Measurements from ENCODE around the gene UGT1A4. TPM values are rescaled to one million over a fixed set of nuclear protein-coding genes. Genes with fewer than 3 reads are reported as not detected.

UGT1A4 gene
- total RNA-seq, 1 donor from 2014 or later, result 0.26 TPM

GRCh38 chr2:233691443-233692433 is 26.8 kb upstream of the UGT1A4 start:
- Histone ChIP-seq H3K4me3 (ENCODE audit: low read depth, low read length) (peak overlapping the region; percentile 61), H3K36me3 (ENCODE audit: control insufficient read depth, insufficient read depth, low read length) (no peaks in the 10 kb centered on the region), H3K27me3 (ENCODE audit: control insufficient read depth, insufficient read depth, low read length) (no peaks in the 10 kb centered on the region)
- FAIRE-seq, result peak; percentile 99
- DNase-seq (ENCODE audit: low read depth), result peak; percentile 99
- TF ChIP-seq, protein P1, sequence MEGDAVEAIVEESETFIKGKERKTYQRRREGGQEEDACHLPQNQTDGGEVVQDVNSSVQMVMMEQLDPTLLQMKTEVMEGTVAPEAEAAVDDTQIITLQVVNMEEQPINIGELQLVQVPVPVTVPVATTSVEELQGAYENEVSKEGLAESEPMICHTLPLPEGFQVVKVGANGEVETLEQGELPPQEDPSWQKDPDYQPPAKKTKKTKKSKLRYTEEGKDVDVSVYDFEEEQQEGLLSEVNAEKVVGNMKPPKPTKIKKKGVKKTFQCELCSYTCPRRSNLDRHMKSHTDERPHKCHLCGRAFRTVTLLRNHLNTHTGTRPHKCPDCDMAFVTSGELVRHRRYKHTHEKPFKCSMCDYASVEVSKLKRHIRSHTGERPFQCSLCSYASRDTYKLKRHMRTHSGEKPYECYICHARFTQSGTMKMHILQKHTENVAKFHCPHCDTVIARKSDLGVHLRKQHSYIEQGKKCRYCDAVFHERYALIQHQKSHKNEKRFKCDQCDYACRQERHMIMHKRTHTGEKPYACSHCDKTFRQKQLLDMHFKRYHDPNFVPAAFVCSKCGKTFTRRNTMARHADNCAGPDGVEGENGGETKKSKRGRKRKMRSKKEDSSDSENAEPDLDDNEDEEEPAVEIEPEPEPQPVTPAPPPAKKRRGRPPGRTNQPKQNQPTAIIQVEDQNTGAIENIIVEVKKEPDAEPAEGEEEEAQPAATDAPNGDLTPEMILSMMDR (IDR thresholded peaks at IDR 0.05; ENCODE audit: insufficient read depth, low read length, severe bottlenecking), result no peak

DNA sequence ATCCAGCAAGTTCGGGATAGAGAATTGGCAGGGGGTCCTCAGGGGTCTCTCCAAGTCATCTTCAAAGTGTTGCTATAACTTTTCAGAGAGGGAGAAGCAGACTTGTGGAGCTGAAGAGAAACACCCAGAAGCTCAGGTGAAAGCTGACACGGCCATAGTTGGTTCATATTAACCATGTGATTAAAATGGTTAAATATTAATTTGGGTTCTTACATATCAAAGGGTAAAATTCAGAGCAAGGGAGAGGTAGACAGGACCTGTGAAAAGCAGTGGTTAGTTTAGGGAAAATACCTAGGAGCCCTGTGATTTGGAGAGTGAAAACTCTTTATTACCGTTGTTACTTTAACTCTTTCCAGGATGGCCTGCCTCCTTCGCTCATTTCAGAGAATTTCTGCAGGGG is 25.9 kb upstream of the UGT1A4 start, which contains the start of gene UGT1A6:
TSS of gene UGT1A6 (plus strand) at position 243 of the 400 bp plus-strand sequence. CDS start at position 358, 115 bp downstream.
- no peak for FAIRE-seq

DNA sequence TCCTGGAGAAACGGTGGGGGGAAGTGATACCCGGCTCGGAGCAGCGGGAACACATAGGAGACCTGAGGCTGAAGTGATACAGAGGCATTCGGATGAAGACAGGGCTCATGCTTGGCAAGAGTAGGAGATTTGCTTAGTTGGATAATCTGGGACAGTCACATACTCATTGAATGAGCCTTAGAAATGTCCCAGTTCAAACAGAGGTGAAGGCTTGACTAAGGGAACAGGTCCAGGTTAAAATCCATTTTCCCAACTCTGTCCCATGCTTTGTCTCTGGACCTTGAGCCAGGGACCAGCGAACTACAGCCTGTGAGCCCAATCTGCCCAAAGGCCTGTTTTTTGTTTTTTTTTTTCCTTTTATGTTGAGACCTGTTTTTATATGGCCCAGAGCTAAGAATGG is 24.6 kb upstream of the UGT1A4 start:
- DNase-seq (ENCODE audit: low read depth), result no peak
- TF ChIP-seq, protein P1 (IDR thresholded peaks at IDR 0.05; ENCODE audit: insufficient read depth, low read length, severe bottlenecking), result no peak
- Histone ChIP-seq H3K27me3 (ENCODE audit: control insufficient read depth, insufficient read depth, low read length) (no peaks in the 10 kb centered on the region), H3K36me3 (ENCODE audit: control insufficient read depth, insufficient read depth, low read length) (no peaks in the 10 kb centered on the region), H3K4me3 (ENCODE audit: low read depth, low read length) (peak overlapping the region; percentile 61)
- peak; percentile 43 for FAIRE-seq

More for the DNA sequence above, 25.9 kb upstream of the UGT1A4 start, which contains the start of gene UGT1A6:
- Histone ChIP-seq H3K36me3 (ENCODE audit: control insufficient read depth, insufficient read depth, low read length) (no peaks in the 10 kb centered on the region), H3K4me3 (ENCODE audit: low read depth, low read length) (peak within 1 kb of the TSS; percentile 61), H3K27me3 (ENCODE audit: control insufficient read depth, insufficient read depth, low read length) (no peaks in the 10 kb centered on the region)
- no peak for DNase-seq (ENCODE audit: low read depth)
- TF ChIP-seq, protein P1 (IDR thresholded peaks at IDR 0.05; ENCODE audit: insufficient read depth, low read length, severe bottlenecking), result no peak

DNA sequence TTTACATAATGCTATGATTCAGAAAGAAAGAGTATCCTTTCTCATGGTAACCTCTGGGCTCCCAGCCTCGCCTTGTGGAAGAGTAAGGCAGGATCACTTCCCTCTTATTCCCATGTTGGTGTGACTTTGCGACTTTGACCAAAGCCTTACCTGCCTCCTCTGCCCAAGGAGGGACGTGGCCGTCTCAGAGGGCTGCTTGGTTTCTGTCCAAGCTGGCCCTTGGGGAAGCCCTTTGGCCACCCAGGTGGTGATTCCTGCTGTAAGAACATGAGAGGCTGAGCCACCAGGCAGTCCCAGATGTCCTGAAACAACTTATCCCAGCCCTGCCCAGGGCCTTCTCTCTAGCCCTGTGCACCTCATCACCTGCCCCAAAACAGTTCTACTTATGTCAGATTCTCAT is 19.8 kb upstream of the UGT1A4 start:
- no peak for FAIRE-seq
- DNase-seq (ENCODE audit: low read depth), result no peak
- no peaks in the 10 kb centered on the region for H3K27me3 ChIP-seq (ENCODE audit: control insufficient read depth, insufficient read depth, low read length)
- H3K4me3 ChIP-seq (ENCODE audit: low read depth, low read length), result no peak overlapping the region
- H3K36me3 ChIP-seq (ENCODE audit: control insufficient read depth, insufficient read depth, low read length), result no peaks in the 10 kb centered on the region
- TF ChIP-seq, protein P1 (IDR thresholded peaks at IDR 0.05; ENCODE audit: insufficient read depth, low read length, severe bottlenecking), result no peak

- TF ChIP-seq, protein P1 (IDR thresholded peaks at IDR 0.05; ENCODE audit: insufficient read depth, low read length, severe bottlenecking), result no peak
- no peak overlapping the region for H3K4me3 ChIP-seq (ENCODE audit: low read depth, low read length)
- no peaks in the 10 kb centered on the region for H3K27me3 ChIP-seq (ENCODE audit: control insufficient read depth, insufficient read depth, low read length)
- DNase-seq (ENCODE audit: low read depth), result no peak
- H3K36me3 ChIP-seq (ENCODE audit: control insufficient read depth, insufficient read depth, low read length), result no peaks in the 10 kb centered on the region
- peak; percentile 85 for FAIRE-seq
Observed at GRCh38 chr2:233699424-233700027, 19.0 kb upstream of the UGT1A4 start.

All from bronchial epithelial cell (primary cell).